Adrenal gland (tissue), 5 donors: ENCODE data around the gene U2SURP.

ENCODE experiments used
- POLR2A ChIP-seq, 2 donors: fragments of 450-650 bp; IDR thresholded peaks; one replicate each; pipeline ENCODE4 v1.6.1; 2017; ENCODE audit warnings: antibody characterized with exemption in 2 of 2, mild to moderate bottlenecking in 2 of 2, moderate library complexity in 1 of 2
- TF ChIP-seq, protein P1 (sequence below), 6 experiments: fragments of 450-650 bp in 4 of 6; fragments of 200-600 bp in 2 of 6; sonication (generic) in 1 of 6; IDR thresholded peaks; 1 replicate in 5 of 6; 2 replicates in 1 of 6; pipeline versions ENCODE4 v1.5.1 to v1.8.0; 2016 to 2021; ENCODE audit warnings: antibody characterized with exemption in 6 of 6, mild to moderate bottlenecking in 2 of 6, moderate library complexity in 1 of 6
- donor health status: DM: no; HTN: no; CAD: no.

DNA sequence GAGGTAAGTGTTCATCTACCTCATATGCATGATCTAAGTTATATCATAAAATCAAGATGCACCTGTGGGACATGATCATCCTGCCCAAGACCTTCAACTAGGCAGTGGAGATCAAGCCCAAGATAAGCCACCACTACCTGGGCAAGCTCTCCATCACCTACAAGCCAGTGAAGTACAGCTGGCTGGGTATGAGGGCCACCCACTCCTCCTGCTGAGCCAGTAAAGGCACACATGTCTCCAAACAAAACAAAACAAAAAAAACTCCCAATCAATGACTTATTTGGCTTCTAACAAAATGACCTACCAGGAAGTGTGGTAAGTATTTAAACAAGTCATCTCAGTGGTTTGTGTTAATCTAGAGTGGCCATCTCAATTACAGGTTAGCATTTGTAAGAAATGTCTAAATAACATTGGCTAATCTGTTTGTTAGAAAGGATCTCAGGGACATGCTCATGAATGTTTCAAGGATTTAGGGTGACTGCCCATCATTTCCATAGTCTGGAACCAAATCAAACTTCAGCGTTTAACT lies 41.0 kb upstream of the U2SURP start:
- TF ChIP-seq, protein P1, sequence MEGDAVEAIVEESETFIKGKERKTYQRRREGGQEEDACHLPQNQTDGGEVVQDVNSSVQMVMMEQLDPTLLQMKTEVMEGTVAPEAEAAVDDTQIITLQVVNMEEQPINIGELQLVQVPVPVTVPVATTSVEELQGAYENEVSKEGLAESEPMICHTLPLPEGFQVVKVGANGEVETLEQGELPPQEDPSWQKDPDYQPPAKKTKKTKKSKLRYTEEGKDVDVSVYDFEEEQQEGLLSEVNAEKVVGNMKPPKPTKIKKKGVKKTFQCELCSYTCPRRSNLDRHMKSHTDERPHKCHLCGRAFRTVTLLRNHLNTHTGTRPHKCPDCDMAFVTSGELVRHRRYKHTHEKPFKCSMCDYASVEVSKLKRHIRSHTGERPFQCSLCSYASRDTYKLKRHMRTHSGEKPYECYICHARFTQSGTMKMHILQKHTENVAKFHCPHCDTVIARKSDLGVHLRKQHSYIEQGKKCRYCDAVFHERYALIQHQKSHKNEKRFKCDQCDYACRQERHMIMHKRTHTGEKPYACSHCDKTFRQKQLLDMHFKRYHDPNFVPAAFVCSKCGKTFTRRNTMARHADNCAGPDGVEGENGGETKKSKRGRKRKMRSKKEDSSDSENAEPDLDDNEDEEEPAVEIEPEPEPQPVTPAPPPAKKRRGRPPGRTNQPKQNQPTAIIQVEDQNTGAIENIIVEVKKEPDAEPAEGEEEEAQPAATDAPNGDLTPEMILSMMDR (IDR thresholded peaks at IDR 0.05): no peak
- no peak for TF ChIP-seq POLR2A (IDR thresholded peaks at IDR 0.05)
